Esophagus squamous epithelium (tissue), 5 donors: ENCODE measurements around the gene UBR2. TPM values are rescaled to one million over a fixed set of nuclear protein-coding genes. Genes with fewer than 3 reads are reported as not detected.

Source experiments
- DNase-seq: peaks from one replicate; lab custom pipeline; 2025; lab: John Stamatoyannopoulos, UW
- H3K27ac ChIP-seq, 4 donors: fragments of 200-600 bp; sonication (generic); one replicate each; pipeline ENCODE4 v1.5.1; 2016 to 2019; ENCODE audit warnings: mild to moderate bottlenecking in 1 of 4
- H3K27me3 ChIP-seq, 4 donors: fragments of 200-600 bp; sonication (generic); 1 replicate in 3 of 4; 2 replicates in 1 of 4; pipeline versions ENCODE4 v1.5.1 to v1.6.0; 2017 to 2021; ENCODE audit warnings: antibody characterized with exemption in 1 of 4
- H3K36me3 ChIP-seq, 3 donors: fragments of 200-600 bp; sonication (generic); one replicate each; pipeline ENCODE4 v1.5.1; 2016 to 2019
- H3K4me1 ChIP-seq, 3 donors: fragments of 200-600 bp; sonication (generic); one replicate each; pipeline ENCODE4 v1.5.1; 2017 to 2019
- H3K4me3 ChIP-seq, 4 donors: fragments of 200-600 bp; sonication (generic); 1 replicate in 3 of 4; 2 replicates in 1 of 4; pipeline ENCODE4 v1.5.1; 2016 to 2019; ENCODE audit warnings: mild to moderate bottlenecking in 2 of 4, moderate library complexity in 1 of 4
- H3K9me3 ChIP-seq, 3 donors: fragments of 200-600 bp; sonication (generic); one replicate each; pipeline ENCODE4 v1.5.1; 2016 to 2019
- POLR2A ChIP-seq, 4 donors: fragments of 450-650 bp; IDR thresholded peaks; one replicate each; pipeline ENCODE4 v1.6.1; 2017; ENCODE audit warnings: antibody characterized with exemption in 4 of 4, mild to moderate bottlenecking in 4 of 4, moderate library complexity in 3 of 4
- WGBS, 2 donors: methylation state at CpG; one replicate each; pipeline ENCODE4 v1.1.5; 2018; 5-methylcytosine and 5-hydroxymethylcytosine counted together
- intact Hi-C: fragments of 100-400 bp; cut with DNase I; formaldehyde crosslinking; loops from one replicate; pipeline ENCODE4 v1.15.0; 2022
- total RNA-seq, 4 donors: library from RNA; depleted of rRNA; stranded (reverse); fragments of >200 nt; gene quantifications; one replicate each; pipeline ENCODE4 v1.1.0, GENCODE V29; 2016
- TF ChIP-seq, protein P1 (sequence below), 6 experiments: fragments of 450-650 bp in 4 of 6; fragments of 200-600 bp in 2 of 6; sonication (generic) in 2 of 6; IDR thresholded peaks; one replicate each; pipeline ENCODE4 v1.5.1; 2016 to 2019; ENCODE audit warnings: antibody characterized with exemption in 6 of 6, mild to moderate bottlenecking in 4 of 6, moderate library complexity in 4 of 6
- donor health status: DM: yes; HTN: yes; CAD: no.

UBR2 gene
- total RNA-seq, 4 donors from 2014 or later = 14.0 to 25.9 (median 20.4) TPM

DNA sequence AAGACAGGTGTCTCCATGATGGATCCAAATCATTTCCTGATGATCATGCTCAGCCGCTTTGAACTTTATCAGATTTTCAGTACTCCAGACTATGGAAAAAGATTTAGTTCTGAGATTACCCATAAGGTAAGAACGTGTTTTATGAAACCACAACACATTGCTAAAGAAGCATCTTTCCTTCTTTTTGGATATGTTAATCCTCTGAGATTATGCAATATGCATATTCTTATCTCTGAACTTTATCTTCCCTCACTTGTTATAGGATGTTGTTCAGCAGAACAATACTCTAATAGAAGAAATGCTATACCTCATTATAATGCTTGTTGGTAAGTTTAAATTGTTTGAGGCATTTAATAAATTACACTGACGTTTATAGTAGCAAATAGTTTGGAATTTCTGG is 80.4 kb downstream of the UBR2 start:
- H3K36me3 ChIP-seq = peaks cover 0 to 100% (median 21%) of the 10 kb centered on the region in 3 donors
- 76 to 77% methylated on average over 3 of the region's 3 CpGs for WGBS, 2 donors
- DNase-seq = no peak

DNA sequence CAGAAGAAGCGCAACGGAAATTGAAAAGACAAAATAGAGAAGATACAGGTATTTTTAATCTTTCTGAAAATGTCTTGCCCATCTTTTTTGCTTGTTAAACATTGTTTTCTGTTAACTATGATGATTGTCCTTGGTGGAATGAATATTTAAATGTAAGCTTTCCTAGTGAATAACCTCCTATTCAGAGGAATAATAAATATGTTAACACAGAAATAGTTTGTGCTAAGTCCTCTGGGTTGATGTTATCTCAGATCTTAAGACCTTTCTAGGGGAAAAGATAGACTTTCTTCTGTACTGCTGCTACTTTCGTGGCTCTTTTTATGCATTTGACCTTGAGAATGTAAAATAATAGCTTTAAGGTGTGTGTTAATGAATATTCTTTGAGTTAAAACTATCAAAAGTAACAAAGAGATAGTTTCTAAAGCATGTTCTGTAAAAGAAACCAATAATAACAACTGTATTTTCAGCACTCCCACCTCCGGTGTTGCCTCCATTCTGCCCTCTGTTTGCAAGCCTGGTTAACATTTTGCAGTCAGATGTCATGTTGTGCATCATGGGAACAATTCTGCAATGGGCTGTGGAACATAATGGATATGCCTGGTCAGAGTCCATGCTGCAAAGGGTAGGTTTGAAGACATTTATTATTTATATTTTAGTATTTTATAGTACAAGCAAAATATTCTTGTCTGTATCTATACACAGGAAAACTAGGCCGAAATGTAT is 88.4 kb downstream of the UBR2 start:
- 90 to 92% methylated on average over 5 of the region's 5 CpGs for WGBS, 2 donors
- Histone ChIP-seq H3K9me3 (no peaks in the 10 kb centered on the region), H3K27me3 (no peaks in the 10 kb centered on the region), H3K27ac (no peak overlapping the region), H3K36me3 (peaks cover 0 to 98% (median 33%) of the 10 kb centered on the region in 3 donors), H3K4me3 (no peak overlapping the region), H3K4me1 (no peaks in the 10 kb centered on the region)
- DNase-seq = no peak
- intact Hi-C loops = no loop called here
- TF ChIP-seq POLR2A (IDR thresholded peaks at IDR 0.05) = no peak
- TF ChIP-seq, protein P1, sequence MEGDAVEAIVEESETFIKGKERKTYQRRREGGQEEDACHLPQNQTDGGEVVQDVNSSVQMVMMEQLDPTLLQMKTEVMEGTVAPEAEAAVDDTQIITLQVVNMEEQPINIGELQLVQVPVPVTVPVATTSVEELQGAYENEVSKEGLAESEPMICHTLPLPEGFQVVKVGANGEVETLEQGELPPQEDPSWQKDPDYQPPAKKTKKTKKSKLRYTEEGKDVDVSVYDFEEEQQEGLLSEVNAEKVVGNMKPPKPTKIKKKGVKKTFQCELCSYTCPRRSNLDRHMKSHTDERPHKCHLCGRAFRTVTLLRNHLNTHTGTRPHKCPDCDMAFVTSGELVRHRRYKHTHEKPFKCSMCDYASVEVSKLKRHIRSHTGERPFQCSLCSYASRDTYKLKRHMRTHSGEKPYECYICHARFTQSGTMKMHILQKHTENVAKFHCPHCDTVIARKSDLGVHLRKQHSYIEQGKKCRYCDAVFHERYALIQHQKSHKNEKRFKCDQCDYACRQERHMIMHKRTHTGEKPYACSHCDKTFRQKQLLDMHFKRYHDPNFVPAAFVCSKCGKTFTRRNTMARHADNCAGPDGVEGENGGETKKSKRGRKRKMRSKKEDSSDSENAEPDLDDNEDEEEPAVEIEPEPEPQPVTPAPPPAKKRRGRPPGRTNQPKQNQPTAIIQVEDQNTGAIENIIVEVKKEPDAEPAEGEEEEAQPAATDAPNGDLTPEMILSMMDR (IDR thresholded peaks at IDR 0.05) = no peak

More for the DNA sequence above, 80.4 kb downstream of the UBR2 start:
- H3K9me3 ChIP-seq = no peaks in the 10 kb centered on the region
- intact Hi-C loops = no loop called here
- TF ChIP-seq POLR2A (IDR thresholded peaks at IDR 0.05) = no peak
- TF ChIP-seq, protein P1 (IDR thresholded peaks at IDR 0.05) = no peak
- H3K4me3 ChIP-seq = no peak overlapping the region
- no peak overlapping the region for H3K27ac ChIP-seq
- no peaks in the 10 kb centered on the region for H3K27me3 ChIP-seq
- no peaks in the 10 kb centered on the region for H3K4me1 ChIP-seq

DNA sequence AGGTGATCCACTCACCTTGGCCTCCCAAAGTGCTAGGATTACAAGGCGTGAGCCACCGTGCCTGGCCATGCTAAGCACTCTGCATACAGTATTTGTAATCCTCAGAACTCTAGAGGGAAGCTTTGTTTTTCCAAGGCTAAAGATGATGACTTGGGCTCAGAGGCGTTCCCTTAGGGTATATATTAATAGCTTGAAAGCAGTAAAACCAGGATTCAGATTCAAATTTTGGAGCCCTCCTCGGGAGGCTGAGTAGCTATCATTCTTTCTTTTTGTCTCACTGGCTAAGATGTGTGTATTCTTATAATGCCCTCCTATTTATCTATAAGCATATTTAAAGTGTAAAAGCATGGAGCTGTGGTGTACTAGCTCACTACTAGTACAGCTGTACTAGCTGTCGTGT is 90.0 kb downstream of the UBR2 start:
- DNase-seq = no peak
- Histone ChIP-seq H3K27me3 (no peaks in the 10 kb centered on the region), H3K4me1 (no peaks in the 10 kb centered on the region), H3K4me3 (no peak overlapping the region), H3K27ac (no peak overlapping the region), H3K36me3 (peaks cover 5 to 98% (median 42%) of the 10 kb centered on the region in 3 donors), H3K9me3 (no peaks in the 10 kb centered on the region)
- WGBS, 2 donors = 86 to 87% methylated on average over 5 of the region's 5 CpGs
- TF ChIP-seq, protein P1 (IDR thresholded peaks at IDR 0.05) = no peak
- no peak for TF ChIP-seq POLR2A (IDR thresholded peaks at IDR 0.05)
- intact Hi-C loops = no loop called here

DNA sequence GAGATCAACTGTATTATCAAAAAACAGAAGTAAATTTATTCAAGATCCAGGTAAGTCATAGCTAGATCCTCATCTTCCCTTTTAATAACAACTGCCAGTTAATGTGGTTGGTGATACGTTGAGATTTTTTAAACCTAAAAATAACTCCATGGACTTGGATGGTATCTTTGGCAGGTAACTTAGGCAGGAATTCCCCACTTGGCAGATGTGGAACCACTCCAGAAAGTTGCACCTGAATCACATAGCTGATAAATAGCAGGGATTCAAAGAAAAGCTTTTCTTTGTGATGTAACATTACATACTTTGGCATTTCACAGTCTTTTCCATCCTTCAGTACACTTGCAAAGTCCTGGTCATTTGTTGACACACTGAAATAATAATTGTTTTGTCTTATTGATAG is 96.0 kb downstream of the UBR2 start:
- no peaks in the 10 kb centered on the region for H3K9me3 ChIP-seq
- DNase-seq = no peak
- peaks cover 5 to 94% (median 46%) of the 10 kb centered on the region in 3 donors for H3K36me3 ChIP-seq
- no peak overlapping the region for H3K27ac ChIP-seq
- TF ChIP-seq, protein P1 (IDR thresholded peaks at IDR 0.05) = no peak
- no peak for TF ChIP-seq POLR2A (IDR thresholded peaks at IDR 0.05)
- WGBS, 2 donors = 13 to 27% methylated on average over 1 of the region's 1 CpG
- H3K4me3 ChIP-seq = no peak overlapping the region
- H3K27me3 ChIP-seq = no peaks in the 10 kb centered on the region
- intact Hi-C loops = loop anchor here (5.0 kb wide), 2 partner anchors 67 to 217 kb away; partner anchors contain the start of gene RPL7L1
- H3K4me1 ChIP-seq = no peaks in the 10 kb centered on the region

DNA sequence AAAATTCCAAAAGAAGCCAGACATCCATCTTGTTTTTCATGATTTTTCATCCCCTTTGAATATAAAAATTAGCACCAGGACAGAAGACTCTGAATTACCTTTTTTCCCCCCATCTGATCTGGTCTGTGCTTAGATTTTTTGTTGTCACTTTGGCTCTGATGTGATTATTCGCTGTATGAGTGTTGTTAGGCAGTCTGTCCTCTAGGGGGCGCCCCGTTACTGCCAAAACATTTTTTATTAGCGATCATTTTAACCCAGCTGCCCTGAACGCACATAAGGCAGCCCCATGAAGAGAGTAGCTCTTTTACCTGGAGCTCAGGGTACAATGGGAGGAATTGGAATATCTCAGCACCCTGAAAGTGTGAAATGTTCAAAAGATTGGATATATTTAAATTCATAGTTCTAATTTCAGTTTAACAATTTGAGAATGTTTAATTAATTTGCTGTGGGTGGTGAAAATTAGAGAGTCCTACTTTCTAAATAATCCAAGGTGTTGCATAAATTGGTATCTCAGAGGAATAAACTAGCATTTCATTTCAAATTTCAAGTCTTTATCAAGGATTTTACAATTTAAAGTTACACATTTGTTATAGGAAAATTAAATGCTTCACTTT is 97.8 kb downstream of the UBR2 start:
- peak; percentile 13 for DNase-seq
- WGBS, 2 donors = 2 to 4% methylated on average over 5 of the region's 5 CpGs

More for the DNA sequence above, 97.8 kb downstream of the UBR2 start:
- no peak overlapping the region for H3K27ac ChIP-seq
- intact Hi-C loops = loop anchor here (5.0 kb wide), 2 partner anchors 66 to 216 kb away; partner anchors contain the start of gene RPL7L1
- no peaks in the 10 kb centered on the region for H3K9me3 ChIP-seq
- H3K4me3 ChIP-seq = no peak overlapping the region
- TF ChIP-seq POLR2A (IDR thresholded peaks at IDR 0.05) = no peak
- TF ChIP-seq, protein P1 (IDR thresholded peaks at IDR 0.05) = peak; percentile 70 to 93 (median 90)
- H3K36me3 ChIP-seq = peaks cover 5 to 95% (median 47%) of the 10 kb centered on the region in 3 donors
- H3K4me1 ChIP-seq = no peaks in the 10 kb centered on the region
- H3K27me3 ChIP-seq = no peaks in the 10 kb centered on the region
